Central memory CD4-positive, alpha-beta T cell (primary cell): ENCODE measurements around the gene DTNBP1.

Experiments used
- DNase-seq: peaks from one replicate; pipeline ENCODE4 v3.0.0; 2022

Gene DTNBP1

GRCh38 chr6:15474196-15474595 lies 188.6 kb downstream of the DTNBP1 start:
- no peak for DNase-seq

DNA sequence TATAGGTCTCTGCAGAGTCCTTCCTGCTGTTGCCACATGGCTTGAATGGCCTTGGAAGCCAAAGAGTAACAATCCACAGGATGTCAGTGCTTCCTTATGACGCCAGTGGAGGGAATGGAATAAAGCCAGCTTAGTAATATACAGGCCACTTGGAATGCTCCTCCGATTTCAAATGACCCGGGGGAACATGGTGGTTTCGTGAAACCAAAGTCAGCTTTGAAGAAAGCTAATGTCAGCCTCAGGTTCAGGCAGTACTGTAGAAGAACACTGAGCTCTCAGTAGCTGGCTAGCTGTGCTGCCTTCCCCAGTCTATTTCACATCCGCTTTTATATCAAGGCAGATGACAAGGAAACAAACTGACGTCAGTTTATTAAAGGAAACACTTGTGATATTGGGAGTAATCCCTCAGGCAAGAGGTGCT lies 189.1 kb downstream of the DTNBP1 start:
- no peak for DNase-seq

GRCh38 chr6:15473174-15473573 lies 189.7 kb downstream of the DTNBP1 start:
- no peak for DNase-seq
